Activated B cell treated with CpG ODN at 0.5 μM for 24 hours (primary cell): ENCODE data around the gene WNT4. TPM values are rescaled to one million over a fixed set of nuclear protein-coding genes. Genes with fewer than 3 reads are reported as not detected.

Source experiments
- ATAC-seq: fragments of 200-7000 bp; cut with Tn5 transposase; one replicate; pipeline ENCODE4 v1.10.0; 2021; ENCODE audit warnings: low read depth, mild to moderate bottlenecking, moderate library complexity
- CTCF ChIA-PET: fragments of 350-600 bp; sonication (Branson Sonifier 250); formaldehyde crosslinking; loops from one replicate; lab custom pipeline; 2021; ENCODE audit warnings: antibody characterized with exemption; lab: Charles Lee
- POLR2A ChIA-PET: fragments of 350-600 bp; sonication (Branson Sonifier 250); formaldehyde crosslinking; loops from one replicate; lab custom pipeline; 2021; ENCODE audit warnings: antibody characterized with exemption; lab: Charles Lee
- DNase-seq: peaks from one replicate; pipeline ENCODE4 v3.0.0; 2022
- H3K27ac Mint-ChIP-seq: one replicate; pipeline ENCODE4 v1.8.0; 2020; ENCODE audit warnings: mixed read lengths
- H3K27me3 Mint-ChIP-seq: one replicate; pipeline ENCODE4 v1.8.0; 2021; ENCODE audit warnings: mixed read lengths
- H3K36me3 Mint-ChIP-seq: one replicate; pipeline ENCODE4 v1.8.0; 2021; ENCODE audit warnings: low read depth, mixed read lengths
- H3K4me1 Mint-ChIP-seq: one replicate; pipeline ENCODE4 v1.8.0; 2021; ENCODE audit warnings: mixed read lengths
- H3K4me3 Mint-ChIP-seq: one replicate; pipeline ENCODE4 v1.8.0; 2020; ENCODE audit warnings: mild to moderate bottlenecking, mixed read lengths
- H3K9me3 Mint-ChIP-seq: one replicate; pipeline ENCODE4 v1.8.0; 2020; ENCODE audit warnings: mixed read lengths
- intact Hi-C: fragments of 100-400 bp; cut with micrococcal nuclease; formaldehyde crosslinking; loops from one replicate; pipeline ENCODE4 v1.15.1; 2024
- total RNA-seq: library from RNA; stranded (reverse); gene quantifications from 2 replicates; pipeline ENCODE4 v1.2.3, GENCODE V29; 2022
- TF ChIP-seq, protein P1 (sequence below): fragments of 200-600 bp; IDR thresholded peaks from one replicate; pipeline ENCODE4 v1.8.0; 2022; ENCODE audit warnings: antibody characterized with exemption, mild to moderate bottlenecking

Gene WNT4
- total RNA-seq, 1 donor from 2014 or later, result 7.9 TPM

DNA sequence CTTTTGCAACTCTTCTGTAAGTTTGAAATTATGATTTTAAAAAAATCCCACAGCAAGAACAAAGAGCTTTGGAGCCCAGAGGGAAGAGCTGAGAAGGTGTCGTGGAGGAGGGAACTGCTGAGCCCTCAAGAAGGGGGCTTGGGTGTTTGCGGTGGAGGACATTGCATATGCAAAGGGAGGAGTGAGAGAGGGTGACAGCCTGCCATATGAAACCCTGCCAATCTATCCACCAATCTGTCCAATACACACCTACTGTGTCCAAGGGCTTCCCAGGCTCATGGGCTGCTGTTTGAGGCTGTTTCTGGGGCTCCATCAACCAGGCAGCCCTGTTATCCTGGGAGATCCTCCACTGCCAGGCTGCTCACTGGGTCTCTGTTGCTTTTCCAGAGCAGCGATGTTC, 15.2 kb downstream of the WNT4 start:
- CTCF ChIA-PET, result no interaction called here
- ATAC-seq, result no peak
- TF ChIP-seq, protein P1, sequence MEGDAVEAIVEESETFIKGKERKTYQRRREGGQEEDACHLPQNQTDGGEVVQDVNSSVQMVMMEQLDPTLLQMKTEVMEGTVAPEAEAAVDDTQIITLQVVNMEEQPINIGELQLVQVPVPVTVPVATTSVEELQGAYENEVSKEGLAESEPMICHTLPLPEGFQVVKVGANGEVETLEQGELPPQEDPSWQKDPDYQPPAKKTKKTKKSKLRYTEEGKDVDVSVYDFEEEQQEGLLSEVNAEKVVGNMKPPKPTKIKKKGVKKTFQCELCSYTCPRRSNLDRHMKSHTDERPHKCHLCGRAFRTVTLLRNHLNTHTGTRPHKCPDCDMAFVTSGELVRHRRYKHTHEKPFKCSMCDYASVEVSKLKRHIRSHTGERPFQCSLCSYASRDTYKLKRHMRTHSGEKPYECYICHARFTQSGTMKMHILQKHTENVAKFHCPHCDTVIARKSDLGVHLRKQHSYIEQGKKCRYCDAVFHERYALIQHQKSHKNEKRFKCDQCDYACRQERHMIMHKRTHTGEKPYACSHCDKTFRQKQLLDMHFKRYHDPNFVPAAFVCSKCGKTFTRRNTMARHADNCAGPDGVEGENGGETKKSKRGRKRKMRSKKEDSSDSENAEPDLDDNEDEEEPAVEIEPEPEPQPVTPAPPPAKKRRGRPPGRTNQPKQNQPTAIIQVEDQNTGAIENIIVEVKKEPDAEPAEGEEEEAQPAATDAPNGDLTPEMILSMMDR, result no peak
- no peaks in the 10 kb centered on the region for H3K9me3 Mint-ChIP-seq
- H3K36me3 Mint-ChIP-seq, result peaks cover 2% of the 10 kb centered on the region
- no peak for DNase-seq
- no peaks in the 10 kb centered on the region for H3K4me1 Mint-ChIP-seq
- POLR2A ChIA-PET, result no interaction called here
- H3K27me3 Mint-ChIP-seq, result no peaks in the 10 kb centered on the region
- intact Hi-C loops, result no loop called here
- no peak overlapping the region for H3K4me3 Mint-ChIP-seq
- no peak overlapping the region for H3K27ac Mint-ChIP-seq

DNA sequence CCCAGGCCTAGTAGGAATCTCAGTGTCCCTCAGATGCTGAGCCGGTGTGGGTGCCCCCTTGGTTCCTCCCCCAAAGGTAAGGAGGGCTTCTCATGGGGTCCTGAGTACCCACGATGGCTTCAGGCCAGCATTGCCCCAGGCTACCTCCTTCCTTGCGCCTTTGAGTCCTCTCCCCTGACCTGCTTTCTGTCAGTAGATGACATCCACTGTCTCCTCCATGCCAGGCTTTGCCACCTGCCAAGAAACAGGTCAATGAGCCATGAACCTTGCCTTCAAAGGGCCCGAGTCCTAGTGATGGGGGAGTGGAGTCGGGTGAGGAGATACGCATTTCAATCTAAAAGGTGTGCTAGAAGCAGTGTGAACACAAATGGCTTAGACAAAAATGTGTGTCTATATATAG, 15.6 kb downstream of the WNT4 start:
- Mint-ChIP-seq H3K4me3 (no peak overlapping the region), H3K27ac (no peak overlapping the region), H3K27me3 (no peaks in the 10 kb centered on the region), H3K9me3 (no peaks in the 10 kb centered on the region), H3K4me1 (no peaks in the 10 kb centered on the region), H3K36me3 (peaks cover 2% of the 10 kb centered on the region)
- ChIA-PET POLR2A (no interaction called here), CTCF (no interaction called here)
- ATAC-seq, result no peak
- DNase-seq, result no peak
- intact Hi-C loops, result no loop called here
- TF ChIP-seq, protein P1, result no peak

DNA sequence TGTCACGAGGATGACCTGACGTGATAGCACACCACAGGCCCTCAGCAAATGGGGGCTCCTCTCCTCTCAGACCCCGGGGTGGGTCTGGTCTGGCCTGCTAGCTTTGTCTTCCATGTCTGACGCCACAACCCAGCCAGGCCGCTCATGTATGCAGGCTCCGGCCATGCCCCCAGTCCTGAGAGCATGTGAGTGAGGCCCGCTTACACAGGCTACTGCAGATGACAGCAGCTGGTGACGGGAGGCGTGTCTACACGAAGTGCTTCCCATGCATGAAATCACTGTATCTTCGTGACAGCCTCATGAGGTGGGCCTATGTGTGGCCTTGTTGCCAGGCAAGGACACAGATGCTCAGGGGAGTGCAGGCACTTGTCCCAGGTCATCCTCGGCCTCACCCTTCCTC, 16.4 kb downstream of the WNT4 start:
- Mint-ChIP-seq H3K4me1 (no peaks in the 10 kb centered on the region), H3K9me3 (no peaks in the 10 kb centered on the region), H3K27ac (no peak overlapping the region), H3K27me3 (no peaks in the 10 kb centered on the region), H3K4me3 (no peak overlapping the region), H3K36me3 (peaks cover 2% of the 10 kb centered on the region)
- DNase-seq, result no peak
- no peak for ATAC-seq
- ChIA-PET CTCF (no interaction called here), POLR2A (no interaction called here)
- intact Hi-C loops, result no loop called here
- TF ChIP-seq, protein P1, result no peak

DNA sequence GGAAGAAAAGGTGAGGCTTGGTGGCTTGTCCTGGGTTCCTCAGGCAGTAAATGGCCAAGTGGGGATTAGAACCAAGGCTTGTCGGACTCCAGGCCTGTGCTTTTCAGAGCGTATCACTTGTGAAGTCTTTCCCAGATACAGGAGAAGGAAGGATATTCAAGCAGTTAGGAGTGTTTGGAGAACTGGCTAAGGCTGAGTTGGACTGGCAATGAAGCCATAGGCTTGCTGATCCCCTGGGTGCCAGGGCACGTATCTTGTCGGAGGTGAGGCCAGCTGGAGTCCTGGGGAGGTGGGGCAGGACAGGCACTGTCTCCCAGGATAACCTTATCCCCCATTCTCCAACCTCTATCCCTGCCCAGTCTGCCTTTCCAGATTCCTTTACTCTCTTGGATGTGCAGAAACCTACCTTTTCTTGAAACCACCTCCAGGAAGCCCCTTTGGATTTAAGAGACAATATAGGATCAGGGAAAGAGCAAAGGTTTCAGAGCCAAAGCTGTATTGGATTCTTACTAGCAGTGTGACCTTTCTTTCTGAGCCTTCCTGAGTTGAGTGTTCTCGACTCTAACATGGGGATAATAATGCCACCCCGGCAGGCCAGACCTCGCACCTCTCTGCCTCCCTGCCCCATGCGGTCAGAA, 18.2 kb downstream of the WNT4 start:
- Mint-ChIP-seq H3K4me1 (peaks cover 8% of the 10 kb centered on the region), H3K4me3 (no peak overlapping the region), H3K36me3 (peaks cover 15% of the 10 kb centered on the region), H3K27ac (no peak overlapping the region), H3K27me3 (no peaks in the 10 kb centered on the region), H3K9me3 (no peaks in the 10 kb centered on the region)
- DNase-seq (no peak), ATAC-seq (no peak)
- TF ChIP-seq, protein P1, result no peak
- POLR2A ChIA-PET, result no interaction called here
- intact Hi-C loops, result no loop called here
- CTCF ChIA-PET, result interaction anchor here (1.3 kb wide), 1 partner anchor 8 kb away, joined by 3 read pairs; no protein-coding TSS in a partner anchor

DNA sequence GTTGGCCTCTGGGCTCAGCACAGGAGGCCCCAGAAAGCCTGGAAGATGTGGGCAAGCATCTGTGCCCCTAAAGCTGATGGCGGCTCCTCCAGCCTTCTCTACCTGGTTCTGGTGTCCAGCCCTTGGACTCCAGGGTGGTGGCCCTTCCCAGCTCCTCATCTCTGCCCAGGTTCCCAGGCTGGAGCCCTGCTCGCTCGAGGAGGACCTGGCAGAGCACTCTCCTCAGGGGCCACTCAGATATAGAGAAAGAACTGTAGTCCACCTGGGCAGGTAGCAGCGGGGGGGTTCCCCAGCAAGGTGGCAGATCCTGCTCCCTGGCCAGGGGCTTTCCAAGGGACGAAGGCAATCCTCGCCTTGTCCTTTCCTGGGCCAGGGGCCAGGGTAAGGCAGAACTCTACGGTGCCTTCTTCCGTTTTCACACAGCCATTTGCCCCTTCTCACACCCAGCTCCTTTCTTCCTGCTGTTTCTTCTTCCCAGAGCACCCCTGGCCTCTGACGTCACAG, 18.9 kb downstream of the WNT4 start:
- peaks cover 15% of the 10 kb centered on the region for H3K4me1 Mint-ChIP-seq
- POLR2A ChIA-PET, result interaction anchor here (1.0 kb wide), 1 partner anchor 9 kb away, joined by 3 read pairs; no protein-coding TSS in a partner anchor
- DNase-seq (no peak), ATAC-seq (no peak)
- CTCF ChIA-PET, result interaction anchor here (1.3 kb wide), 1 partner anchor 9 kb away, joined by 3 read pairs; no protein-coding TSS in a partner anchor
- intact Hi-C loops, result no loop called here
- no peak overlapping the region for H3K4me3 Mint-ChIP-seq
- no peaks in the 10 kb centered on the region for H3K27me3 Mint-ChIP-seq
- H3K36me3 Mint-ChIP-seq, result peaks cover 21% of the 10 kb centered on the region
- H3K9me3 Mint-ChIP-seq, result no peaks in the 10 kb centered on the region
- TF ChIP-seq, protein P1, result no peak
- H3K27ac Mint-ChIP-seq, result no peak overlapping the region
